Measurements from ENCODE around the gene TUBB4B.
A peak's percentile ranks its signal among the peaks of the same experiment; 100 is the strongest.
"Not testable (repeated sequence)": the region's sequence is repeated elsewhere in the genome, so short reads cannot be mapped to it uniquely, and the experiment has no call there.

The TUBB4B gene

DNA sequence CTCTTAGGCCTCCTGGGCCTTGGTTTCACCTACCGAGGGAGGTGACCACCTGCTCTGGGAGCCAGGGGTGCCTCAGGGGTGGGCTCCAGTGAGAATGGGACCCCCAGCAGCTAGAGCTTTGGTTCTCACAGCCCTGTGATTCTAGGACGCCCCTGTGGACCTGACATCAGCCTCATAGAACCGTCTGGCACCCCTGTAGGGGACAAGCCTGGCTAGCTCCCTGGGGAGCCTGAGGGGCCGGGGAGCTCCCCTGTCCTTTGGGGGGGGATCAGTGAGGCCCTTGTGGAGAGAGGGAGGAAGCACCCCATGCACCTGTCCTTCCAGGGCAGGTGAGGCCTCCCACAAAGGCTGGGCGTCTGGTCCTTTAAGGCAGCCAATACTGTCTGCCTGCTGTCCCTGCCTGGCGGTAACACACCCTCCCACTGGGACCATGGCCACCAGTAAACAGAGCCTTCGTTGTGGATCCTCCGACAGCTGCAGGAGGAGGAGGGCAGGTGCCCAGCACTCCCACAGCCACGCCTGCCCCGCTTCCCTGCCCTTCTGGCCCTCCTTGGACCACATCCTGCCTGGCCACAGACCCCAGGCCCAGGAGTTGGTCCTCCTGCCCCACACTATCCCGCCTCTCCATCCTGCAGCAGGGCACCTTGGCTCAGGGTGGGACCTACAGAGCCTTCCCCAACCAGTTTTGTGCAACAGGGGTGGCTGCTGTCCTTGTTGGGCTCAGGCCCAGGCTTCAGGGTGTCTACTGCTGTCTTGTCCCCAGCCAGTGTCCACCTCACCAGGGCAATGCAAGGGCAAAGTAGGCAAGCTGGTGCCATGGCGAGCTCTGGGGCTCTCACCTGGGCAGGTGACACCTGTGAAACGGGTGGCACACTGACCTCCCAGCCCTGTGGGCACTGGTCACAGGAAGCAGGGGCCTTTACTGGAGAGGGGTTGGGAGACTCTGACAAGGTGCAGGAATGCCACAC is 3.0 kb upstream of the TUBB4B start:
- DNase-seq: no peak

DNA sequence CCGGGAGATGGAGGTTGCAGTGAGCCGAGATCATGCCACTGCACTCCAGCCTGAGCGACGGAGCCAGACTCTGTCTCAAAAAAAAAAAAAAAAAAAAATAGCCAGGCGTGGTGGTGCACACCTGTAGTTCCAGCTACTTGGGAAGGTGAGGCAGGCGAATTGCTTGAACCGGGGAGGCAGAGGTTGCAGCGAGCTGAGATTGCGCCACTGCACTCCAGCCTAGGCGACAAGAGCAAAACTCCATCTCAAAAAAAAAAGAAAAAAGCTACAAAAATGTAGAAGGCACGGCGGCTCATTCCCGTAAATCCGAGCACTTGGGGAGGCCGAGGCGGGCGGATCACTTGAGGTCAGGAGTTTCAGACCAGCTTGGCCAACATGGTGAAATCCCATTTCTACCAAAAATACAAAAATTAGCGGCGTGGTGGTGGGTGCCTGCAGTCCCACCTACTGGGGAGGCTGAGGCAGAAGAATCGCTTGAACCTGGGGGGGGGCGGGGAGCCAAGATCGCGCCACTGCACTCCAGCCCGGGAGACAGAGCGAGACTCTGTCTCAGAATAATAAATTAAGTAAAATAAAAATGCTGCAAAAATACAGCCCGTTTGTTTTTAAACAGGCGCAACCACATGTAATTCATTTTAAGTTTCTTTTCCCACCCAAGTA is 1.4 kb upstream of the TUBB4B start:
- not testable (repeated sequence) for DNase-seq

DNA sequence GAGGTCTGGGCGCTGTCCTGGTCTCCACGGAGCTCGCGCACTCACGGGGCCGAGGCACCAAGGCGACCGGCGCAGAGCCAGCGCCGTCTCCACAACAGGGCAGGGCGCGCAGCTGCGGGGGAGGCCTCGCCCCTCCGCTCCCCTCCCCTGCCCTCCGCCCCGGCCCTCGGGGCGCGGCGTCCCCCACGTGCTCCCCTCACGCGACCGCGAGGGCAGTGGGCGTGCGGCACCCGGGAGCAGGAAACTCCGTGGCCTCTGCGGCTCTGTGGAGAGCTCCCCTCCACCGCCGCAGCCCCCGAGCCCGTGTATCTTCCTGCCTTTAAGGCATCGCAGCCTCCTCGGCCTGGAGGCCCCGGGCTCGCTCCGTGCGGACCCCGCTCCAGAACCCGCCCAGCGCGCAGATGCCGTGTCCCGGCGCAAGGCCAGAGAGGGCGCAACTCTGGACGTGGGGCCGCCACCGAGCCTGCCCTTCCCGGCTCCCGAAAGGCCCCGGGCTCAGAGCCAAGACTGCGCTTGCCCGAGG is 708 bp upstream of the TUBB4B start:
- DNase-seq: peak; percentile 28

DNA sequence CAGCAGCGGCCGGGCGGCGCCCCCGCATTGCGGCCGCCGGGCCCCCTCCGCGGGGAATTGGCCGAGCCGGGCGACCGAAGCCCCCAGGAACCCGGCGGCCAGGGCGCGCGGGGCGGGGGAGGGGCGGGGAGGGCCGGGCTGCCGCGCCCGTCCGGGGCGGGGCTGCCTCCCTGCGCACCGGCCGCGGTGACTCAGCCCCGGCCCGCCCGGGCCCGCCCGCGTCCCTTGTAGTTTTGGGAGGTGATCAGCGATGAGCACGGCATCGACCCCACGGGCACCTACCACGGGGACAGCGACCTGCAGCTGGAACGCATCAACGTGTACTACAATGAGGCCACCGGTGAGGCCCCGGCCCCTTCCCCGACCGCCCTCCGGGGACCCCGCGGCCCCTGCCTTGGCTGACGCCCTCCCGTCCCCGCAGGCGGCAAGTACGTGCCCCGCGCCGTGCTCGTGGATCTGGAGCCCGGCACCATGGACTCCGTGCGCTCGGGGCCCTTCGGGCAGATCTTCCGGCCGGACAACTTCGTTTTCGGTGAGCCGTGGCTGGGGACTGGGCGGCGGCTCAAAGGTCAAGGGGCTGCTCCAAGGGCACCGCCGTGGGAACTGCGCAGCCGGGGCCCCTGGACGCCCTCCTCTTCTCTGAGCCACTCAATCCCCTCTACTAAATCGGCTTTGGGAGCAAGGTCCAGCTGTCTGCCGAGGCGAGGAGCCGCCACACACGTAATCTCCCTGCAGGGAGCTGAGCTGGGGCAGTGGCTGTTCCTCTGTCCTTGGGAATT is 592 bp downstream of the TUBB4B start:
- no peak for DNase-seq

DNA sequence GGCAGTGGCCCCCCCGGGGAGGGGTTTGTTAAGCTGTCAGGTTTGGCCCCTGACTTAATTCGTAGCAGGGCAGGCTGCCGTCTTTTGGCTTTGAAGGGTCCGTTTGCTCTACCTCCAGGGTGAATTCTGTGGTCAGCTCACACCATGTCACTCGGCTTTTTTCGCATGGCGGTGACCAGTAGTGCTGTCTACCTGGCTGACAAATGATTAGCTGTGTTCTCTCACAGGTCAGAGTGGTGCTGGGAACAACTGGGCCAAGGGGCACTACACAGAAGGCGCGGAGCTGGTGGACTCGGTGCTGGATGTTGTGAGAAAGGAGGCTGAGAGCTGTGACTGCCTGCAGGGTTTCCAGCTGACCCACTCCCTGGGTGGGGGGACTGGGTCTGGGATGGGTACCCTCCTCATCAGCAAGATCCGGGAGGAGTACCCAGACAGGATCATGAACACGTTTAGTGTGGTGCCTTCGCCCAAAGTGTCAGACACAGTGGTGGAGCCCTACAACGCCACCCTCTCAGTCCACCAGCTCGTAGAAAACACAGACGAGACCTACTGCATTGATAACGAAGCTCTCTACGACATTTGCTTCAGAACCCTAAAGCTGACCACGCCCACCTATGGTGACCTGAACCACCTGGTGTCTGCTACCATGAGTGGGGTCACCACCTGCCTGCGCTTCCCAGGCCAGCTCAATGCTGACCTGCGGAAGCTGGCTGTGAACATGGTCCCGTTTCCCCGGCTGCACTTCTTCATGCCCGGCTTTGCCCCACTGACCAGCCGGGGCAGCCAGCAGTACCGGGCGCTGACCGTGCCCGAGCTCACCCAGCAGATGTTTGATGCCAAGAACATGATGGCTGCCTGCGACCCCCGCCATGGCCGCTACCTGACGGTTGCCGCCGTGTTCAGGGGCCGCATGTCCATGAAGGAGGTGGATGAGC is 1.4 kb downstream of the TUBB4B start:
- DNase-seq: no peak

DNA sequence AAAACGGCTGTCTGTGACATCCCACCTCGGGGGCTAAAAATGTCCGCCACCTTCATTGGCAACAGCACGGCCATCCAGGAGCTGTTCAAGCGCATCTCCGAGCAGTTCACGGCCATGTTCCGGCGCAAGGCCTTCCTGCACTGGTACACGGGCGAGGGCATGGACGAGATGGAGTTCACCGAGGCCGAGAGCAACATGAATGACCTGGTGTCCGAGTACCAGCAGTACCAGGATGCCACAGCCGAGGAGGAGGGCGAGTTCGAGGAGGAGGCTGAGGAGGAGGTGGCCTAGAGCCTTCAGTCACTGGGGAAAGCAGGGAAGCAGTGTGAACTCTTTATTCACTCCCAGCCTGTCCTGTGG is 2.2 kb downstream of the TUBB4B start:
- not testable (repeated sequence) for DNase-seq

DNA sequence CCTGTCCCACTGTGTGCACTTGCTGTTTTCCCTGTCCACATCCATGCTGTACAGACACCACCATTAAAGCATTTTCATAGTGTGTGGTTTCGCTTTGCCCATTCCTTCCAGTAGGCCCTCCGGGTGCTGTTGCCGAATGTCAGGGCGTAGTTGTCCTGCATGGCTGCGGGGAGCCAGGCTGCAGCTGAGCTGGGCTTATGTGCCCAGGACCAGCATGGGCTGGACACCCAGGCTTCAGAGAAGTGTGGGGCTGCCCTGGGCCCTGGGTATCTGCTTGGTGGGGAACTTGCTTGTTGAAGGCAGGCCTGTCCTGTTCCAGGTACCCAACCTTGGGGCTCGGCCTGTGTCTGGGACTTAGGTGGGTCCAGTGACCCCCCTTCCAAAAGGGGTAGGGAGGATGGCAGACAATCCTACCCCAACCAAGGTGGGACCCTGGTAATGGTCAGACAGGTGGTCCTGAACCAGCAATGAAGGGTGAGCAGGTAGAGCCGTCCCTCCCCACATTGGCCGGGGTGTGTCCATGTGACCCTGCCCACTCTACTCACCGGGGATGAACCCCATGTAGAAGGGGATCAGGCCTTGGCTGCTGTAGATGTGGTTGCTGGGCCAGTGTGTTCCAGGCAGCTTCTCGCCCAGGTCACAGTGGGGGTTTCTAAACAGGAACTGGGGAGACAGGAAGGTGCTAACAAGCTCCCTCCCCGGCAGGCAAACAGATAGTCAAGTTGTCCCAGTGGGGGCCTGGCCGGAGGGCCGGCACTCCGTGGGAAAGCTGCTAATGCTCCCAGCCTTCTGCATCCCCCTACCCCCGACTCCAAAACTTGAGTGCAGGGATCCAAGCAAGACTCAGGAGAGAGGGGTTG is 2.8 kb downstream of the TUBB4B start:
- DNase-seq: no peak

DNA sequence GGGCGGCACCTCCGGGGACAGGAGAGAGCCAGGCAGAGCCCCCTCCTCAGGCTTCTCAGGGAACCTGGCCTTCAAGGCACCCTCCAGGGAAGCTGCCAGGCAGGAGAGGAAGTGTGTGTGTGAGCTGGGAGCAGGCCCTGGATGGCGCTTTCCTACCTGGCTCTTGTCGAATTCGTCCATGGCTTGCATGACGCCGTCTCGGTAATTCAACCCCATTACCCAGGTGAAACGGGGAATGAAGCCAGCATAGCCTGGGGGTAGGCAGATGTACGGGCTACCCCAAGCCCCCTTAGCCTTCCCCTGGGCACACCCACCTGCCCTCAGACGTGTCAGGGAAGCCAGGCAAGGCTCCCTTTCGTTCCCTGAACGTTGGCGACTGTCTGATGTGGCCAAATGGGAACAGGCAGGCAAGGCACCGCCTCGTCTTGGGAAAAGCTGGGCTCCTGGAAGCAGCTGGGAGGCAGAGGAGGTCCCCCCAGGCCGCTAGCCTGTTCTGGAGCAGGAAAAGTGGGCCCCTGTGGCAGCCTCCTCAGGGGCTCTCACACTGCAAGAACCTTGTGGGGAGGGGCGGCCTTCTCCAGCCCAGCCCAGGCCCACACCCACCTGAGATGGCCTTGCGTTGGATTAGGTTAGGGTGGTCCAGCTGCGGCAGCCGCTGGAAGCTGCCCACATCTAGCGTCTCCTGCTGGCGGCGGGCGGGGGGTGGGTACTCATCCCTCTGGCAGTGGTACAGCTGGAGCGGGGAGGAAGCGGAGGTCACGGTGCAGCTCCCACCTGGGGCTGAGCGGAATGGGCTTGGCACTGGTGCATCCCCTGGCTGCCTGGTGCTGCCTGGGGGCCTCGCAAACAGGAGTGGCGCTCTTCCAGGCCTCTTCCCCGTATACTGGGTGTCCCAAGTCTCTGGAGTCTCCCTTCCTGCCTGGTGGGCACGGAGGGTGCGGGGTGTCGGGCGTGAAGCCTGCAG is 3.7 kb downstream of the TUBB4B start:
- no peak for DNase-seq

DNA sequence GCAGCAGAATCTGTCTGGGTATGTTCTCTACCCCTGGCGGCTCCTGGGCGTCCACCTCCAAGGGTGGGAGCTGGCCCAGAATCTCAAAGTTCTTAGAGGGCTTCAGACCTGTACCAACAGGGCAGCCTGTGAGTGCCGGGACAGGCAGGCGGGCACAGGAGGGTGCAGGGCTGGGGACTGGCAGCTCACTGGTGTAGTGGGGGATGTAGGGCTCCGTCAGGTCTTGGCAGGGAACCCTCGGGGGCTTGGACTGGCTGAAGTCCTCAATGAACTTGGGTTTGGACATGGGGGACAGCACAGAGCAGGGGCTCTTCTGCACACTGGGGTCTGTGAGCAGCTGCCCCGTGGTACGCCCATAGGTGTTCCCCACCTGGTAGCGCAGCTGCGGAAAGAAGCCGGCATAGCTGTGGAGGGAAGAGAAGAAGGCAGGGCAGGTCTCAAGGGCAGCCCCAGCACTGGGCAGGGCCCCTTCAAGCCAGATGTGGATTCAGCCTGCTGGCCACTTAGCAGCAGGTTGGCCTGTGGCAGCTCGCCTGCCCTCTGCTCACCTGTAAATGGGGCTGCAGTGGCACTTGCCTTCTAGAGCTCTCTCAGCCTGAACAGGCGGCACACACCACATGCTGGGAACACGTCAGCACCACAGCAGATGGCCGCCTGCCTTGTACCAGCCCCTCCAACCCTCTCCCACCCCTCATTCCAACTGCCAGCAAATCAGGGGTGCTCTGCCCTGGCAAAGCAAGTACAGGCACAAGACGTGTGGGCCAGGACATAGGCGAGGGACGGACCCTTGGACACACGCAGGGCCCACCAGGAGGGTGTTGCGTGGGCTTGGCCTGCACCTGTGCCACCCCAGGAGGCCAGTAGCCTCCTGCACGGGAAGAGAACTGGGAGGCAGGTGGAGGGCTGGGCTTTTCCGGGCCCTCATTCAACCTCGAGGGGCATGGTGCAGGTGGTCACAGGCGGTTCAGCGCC is 4.6 kb downstream of the TUBB4B start:
- DNase-seq: peak; percentile 46

DNA sequence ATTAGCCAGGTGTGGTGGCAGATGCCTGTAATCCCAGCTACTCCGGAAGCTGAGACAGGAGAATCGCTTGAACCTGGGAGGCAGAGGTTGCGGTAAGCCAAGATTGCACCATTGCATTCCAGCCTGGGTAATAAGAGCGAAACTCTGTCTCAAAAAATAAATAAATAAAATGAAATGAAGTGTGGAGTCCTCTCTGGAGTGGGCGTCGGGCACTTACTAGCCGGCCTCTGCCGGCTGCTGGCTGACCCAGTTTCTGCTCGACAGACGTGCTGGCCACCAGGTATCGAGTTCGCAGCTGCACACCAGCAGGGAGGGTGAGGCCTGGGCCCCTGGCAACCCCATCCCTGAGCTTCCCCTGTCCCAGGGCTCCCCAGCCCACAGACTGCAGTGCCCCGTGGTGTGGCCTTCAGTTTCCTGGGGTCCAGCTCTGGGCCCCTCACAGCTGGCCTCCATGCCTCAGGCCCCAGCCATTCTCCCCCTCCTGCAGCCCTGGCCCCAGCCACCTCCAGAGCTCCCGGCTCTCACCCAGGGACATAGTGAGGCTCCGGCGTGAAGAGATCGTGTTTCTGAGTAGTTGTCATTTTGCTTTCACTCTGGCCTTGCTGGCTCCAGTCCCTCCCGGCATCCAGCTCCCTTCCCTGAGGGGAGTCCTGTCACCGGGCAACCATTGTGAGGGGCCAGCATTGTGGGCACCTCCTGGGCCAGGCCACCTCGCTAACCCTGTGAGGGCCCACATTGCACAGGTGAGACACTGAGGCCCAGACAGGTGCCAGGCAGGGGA is 6.2 kb downstream of the TUBB4B start:
- DNase-seq: no peak

DNA sequence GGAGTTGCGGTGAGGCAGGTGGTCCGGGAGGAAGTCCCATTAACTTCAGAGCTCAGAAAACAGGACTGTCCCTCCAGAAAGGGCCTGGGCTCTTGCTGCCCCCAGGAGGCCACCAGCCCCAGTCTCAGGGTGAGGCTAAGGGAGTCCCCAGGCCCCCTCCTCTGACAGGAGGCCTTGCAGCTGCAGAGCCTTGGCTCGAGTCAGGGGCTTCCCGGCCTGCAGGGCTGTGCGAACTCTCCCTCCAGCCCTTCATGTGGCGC is 6.8 kb downstream of the TUBB4B start:
- DNase-seq: no peak

DNA sequence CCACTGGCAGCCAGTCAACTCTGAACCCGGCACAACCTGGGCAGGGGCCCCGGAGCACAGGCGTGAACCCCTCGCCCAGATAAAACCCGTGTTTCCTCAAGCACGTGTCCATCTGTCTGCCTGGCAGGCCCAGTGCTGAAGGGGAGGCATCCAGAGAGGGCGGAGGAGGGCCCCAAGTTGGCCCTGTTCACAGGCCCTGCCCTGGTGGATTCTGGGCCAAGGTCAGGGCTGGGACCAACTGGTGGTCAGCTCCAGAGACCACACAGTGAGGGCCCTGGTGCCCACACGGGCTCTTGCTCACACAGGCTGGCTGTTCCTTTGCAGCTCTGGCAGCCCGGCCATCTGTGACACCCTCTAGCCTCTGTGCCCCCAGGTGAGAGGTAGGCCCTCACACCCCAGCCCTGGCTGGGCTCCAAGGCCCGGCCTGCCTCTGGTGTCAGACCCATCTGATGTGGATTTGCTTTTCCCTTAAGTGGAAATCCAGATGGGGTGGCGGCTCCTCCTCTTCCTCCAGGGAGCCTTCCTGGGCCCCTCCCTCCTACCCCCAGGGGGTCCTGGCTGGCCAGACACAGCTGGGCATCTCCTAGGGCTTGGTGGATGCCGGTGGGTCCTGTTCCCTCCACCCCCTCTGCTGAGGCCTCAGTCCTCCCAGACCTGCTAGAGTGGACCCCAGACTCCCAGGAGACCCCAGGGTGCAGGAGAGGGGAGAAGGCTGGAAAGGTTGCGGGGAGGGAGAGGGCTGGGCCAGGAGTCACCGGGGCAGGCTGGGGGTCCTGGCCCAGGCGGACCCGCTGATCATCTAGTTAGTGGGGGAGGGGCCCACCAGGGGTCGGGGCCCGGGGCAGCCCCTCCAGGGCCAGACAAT is 9.5 kb downstream of the TUBB4B start:
- DNase-seq: no peak

DNA sequence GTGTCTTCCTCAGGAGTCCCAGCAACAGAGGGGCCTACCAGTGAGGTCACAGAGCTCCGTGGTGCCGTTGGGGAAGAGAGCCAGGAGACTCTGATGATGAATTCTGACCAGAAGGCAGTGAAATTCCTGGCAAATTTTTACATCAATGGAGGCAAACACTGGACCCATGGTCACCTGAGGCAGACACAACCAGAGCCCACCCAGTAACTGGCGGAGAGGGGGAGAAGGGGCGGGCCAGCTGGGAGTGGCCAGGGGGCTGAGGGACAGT is 10.0 kb downstream of the TUBB4B start, which contains the start of gene STPG3:
Gene STPG3, plus strand, starts transcription at position 93 of the 268 bp plus-strand sequence. Its CDS starts 1 bp downstream, at position 94.
- no peak for DNase-seq

DNA sequence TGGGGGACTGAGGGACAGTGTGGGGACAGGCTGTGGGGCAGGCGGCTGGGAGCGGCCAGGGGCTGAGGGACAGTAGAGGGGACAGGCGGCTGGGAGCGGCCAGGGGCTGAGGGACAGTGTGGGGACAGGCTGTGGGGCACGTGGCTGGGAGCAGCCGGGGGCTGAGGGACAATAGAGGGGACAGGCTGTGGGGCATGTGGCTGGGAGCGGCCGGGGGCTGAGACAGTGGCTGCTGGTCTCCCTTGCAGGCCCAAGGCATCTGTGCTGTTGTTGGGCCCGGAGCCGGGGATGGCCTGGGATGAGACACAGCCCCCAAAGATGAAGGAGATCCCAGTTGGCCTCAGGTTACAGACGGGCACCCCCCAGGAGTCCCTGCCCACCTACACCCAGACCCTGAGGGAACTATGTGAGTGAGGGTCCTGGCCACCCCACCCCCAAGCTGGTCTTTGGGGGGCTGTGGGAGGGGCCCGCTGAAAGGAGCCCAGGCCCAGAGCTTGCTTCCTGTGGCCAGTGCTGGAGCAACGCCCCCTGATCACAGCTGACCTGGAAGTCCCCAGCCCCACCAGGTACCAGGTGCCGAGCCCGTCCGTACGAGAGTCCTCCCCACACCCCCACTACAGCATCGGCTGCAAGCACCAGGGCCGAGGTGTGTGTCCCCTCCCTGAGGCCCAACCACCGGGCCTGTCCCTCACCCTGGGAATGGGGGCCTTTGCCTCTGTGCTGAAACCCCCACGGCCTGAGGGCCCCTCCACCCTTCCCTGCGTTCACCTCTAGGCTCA is 10.6 kb downstream of the TUBB4B start:
- no peak for DNase-seq

DNA sequence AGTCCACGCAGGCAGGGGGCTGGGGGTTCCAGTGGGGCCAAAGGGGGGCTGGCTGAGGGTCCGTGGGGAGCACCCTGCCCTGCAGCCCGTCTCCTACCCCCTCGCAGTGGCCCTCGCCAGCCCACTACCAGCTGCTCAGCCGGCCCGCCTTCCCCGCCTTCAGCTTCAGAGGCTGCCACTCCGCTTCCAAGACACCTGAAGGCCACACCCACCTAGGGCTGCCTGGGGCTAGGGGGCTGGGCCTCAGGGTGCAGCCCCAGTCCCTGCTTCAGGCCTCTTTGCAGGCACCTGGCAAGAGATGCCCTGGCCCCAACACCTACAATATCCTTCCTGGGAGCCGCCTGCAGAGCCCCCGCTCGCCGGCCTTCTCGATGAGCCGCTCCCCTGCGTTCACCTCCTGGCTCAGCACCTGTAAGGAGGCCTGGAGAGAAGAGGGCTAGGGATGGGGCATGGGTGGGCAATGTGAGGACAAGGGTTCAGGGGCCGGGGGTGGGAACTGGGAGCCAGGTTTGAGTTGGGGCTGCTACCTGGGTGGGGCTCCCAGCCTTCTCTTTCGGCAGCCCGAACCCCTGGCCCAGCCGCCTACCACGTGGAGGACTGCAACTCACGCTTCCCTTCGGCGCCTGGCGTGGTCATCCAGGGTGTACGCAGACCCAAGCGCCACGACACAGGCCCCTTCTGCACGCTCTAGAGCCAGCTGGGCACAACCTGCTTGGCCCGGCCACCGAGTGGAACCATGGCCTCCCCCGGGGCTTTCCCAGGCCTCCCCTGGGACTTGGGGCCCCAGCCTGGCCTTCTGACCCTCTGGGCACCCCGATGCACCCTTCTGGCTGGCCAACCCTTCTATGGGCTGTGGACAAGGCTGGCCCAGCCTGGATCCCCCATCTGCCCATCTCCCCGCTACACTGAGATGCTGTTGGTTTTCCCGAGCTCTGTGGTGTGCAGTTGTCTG is 11.7 kb downstream of the TUBB4B start:
- no peak for DNase-seq

Data from NCI-H1694 (cell line).